ENCODE measurements around the gene QPCT.

DNA sequence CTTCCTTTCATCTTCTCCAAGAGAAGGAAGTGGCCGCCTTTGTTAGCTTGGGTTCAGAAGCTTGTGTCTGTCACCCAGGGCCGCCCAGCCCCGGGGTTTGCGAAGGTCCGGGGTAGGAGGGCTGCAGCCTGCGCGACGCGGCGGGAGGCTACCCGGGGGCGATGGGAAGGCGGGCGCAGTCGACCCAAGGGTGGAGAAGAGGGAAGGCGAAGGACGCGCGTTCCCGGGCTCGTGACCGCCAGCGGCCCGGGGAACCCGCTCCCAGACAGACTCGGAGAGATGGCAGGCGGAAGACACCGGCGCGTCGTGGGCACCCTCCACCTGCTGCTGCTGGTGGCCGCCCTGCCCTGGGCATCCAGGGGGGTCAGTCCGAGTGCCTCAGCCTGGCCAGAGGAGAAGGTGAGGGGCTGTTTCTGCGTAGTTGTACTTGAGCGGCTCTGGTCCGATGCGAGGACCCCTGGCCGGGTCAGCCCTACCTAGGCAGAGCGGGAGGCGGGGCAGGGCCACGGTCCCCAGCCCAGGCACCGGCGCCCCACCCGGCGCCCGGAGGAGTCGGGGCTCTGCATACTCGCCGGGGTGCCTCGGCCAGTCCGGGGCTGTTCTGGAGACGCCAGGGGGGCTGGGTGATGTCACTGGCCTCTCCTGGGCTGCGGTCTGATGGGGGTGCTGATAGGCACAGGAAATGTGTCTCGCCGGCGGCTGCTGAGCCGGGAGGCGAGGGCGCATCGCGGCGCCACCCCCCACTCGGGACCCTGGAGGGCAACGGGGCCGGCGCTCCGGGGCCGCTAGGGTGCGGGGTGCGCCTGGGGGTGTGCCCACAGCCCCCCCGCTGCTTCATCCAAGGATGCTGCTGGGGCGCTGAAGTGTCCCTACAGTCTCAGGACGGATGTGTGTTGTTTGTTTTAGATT is at the start of gene QPCT:
- TF ChIP-seq CTCF (IDR thresholded peaks at IDR 0.05) = no peak
- no peak for TF ChIP-seq POLR2A (IDR thresholded peaks at IDR 0.05)

Measured in heart left ventricle (tissue), 13 donors.